Measurements from ENCODE around the gene CARD9.
"Not testable (repeated sequence)": the region's sequence is repeated elsewhere in the genome, so short reads cannot be mapped to it uniquely, and the experiment has no call there.

CARD9 gene, protein sequence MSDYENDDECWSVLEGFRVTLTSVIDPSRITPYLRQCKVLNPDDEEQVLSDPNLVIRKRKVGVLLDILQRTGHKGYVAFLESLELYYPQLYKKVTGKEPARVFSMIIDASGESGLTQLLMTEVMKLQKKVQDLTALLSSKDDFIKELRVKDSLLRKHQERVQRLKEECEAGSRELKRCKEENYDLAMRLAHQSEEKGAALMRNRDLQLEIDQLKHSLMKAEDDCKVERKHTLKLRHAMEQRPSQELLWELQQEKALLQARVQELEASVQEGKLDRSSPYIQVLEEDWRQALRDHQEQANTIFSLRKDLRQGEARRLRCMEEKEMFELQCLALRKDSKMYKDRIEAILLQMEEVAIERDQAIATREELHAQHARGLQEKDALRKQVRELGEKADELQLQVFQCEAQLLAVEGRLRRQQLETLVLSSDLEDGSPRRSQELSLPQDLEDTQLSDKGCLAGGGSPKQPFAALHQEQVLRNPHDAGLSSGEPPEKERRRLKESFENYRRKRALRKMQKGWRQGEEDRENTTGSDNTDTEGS

DNA sequence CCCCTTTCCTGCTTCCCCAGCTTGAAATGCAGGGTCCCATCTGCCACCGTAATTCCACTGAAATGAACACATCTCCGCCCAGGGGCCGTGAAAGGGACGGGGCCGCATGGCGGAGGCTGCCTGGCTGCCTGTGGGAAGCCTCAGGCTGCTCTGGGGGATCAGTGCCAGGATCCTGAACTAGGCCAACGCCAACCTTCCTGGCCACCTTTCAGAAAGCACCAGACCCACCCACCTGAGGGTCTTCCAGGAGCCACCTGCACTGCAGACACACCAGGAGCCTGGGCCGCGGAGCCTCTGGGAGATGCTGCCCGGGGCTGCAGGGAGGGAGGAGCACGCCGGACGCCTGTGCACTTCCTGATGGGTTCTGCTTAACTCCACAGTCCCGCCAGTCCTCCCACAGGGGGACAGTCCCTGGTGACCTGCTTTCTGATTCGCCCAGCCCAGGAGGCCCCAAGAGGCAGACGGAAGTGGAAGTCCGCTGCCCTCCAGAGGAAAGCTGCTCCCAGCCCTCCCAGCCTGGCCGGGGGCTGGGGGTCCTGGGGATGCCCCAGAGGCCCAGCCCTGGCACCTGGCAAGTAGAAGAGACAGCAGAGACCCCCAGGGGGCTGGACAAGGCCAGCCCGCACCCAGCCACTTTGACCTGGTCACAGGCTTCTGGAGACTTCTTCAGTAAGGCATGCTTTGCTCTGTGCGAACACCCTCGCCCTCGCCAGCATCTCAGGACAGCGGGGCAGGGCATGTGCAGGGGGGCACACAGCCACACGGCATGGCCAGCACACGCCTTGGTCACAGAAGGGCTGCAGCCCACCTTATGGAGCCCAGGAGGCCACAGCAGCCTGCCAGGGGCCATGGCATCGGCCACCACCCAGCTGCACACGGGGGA is at the start of gene CARD9:
Gene CARD9, minus strand, starts transcription at position 370 of the 883 bp plus-strand sequence. CDS start 1,591 bp downstream, outside the sequence.
- peak in 1 of 2 donors; percentile 43 for DNase-seq

DNA sequence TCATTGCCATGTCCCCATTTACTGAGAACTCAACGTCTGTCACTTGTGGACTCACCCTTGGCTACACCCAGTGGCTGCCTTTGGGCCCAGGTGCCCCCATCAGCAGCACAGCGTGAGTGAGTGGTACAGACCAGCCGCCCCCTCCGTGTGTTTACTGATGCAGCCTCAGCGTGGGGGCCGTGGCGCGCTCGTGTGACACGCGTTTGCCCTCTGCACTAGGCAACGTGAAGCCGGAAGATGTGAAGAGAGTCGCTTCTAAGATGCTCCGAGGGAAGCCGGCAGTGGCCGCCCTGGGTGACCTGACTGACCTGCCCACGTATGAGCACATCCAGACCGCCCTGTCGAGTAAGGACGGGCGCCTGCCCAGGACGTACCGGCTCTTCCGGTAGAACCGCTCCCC is 49.4 kb upstream of the CARD9 start:
- DNase-seq = no peak

DNA sequence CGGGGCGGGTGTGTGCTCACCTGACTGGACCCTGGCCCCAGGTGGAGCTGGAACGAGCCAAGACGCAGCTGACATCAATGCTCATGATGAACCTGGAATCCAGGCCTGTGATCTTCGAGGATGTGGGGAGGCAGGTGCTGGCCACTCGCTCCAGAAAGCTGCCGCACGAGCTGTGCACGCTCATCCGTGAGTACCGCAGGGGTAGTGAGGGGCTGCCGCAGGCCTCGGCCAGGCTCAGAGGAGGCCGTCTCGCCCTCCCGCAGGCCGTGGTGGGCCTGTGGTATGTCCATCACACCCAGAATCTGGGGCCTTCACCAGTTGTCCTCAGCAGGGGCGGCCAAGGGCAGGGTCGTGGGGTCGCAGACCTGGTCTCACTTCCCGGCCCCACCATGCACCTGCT is 48.3 kb upstream of the CARD9 start:
- no peak for DNase-seq

DNA sequence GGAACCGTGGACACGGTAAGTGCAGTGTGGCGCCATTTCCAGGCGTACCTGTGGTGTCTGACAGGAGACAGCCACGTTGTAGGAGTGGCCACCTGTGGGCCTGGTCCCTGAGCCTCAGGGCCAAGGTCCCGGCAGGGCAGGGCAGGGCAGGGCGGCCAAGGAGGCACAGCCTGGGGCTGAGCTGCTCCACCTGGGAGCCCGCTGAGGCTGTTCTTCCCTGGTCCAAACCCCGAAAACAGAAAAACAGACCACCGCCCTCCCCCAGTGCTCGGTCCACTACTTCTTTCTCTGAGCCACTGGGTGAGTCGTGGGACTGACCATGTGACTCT is 45.6 kb upstream of the CARD9 start:
- no peak for DNase-seq

DNA sequence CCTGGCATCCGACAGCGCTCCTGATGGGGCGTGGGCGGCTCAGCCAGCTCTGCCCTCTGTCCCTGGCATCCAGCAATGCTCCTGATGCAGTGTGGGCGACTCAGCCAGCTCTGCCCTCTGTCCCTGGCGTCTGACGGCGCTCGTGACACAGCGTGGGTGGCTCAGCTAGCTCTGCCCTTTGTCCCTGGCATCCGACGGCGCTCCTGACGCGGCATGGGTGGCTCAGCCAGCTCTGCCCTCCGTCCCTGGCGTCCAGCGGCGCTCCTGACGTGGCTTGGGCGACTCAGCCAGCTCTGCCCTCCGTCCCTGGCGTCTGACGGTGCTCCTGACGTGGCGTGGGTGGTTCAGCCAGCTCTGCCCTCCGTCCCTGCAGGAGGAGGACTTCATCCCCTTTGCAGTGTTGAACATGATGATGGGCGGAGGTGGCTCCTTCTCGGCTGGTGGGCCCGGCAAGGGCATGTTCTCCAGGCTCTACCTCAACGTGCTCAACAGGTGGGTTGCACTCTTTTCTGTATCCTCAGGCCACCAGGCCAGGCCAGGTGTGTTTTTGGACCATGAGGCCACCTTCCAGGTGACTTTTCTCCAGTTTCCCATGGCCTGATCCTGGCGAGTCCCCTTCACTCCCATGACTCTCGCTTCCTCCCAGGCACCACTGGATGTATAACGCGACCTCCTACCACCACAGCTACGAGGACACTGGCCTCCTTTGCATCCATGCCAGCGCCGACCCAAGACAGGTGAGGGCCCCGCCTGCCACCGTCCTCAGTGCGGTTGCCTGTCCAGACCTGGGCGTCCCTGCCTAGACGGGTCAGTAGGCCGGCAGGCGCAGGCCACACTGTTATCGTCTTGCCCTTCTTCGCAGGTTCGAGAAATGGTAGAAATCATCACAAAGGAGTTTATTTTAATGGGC is 45.0 kb upstream of the CARD9 start:
- no peak for DNase-seq

DNA sequence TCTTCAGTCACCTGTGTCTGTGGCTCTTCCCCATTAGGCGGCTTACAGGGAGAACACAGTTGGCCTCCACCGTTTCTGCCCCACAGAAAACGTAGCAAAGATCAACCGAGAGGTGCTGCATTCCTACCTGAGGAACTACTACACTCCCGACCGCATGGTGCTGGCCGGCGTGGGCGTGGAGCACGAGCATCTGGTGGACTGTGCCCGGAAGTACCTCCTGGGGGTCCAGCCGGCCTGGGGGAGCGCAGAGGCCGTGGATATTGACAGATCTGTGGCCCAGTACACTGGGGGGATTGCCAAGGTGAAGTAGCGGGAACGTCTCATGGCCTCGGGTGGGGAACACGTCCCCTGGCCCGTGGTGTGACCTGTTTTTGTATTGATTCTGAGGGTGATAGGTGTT is 43.4 kb upstream of the CARD9 start:
- DNase-seq = no peak

DNA sequence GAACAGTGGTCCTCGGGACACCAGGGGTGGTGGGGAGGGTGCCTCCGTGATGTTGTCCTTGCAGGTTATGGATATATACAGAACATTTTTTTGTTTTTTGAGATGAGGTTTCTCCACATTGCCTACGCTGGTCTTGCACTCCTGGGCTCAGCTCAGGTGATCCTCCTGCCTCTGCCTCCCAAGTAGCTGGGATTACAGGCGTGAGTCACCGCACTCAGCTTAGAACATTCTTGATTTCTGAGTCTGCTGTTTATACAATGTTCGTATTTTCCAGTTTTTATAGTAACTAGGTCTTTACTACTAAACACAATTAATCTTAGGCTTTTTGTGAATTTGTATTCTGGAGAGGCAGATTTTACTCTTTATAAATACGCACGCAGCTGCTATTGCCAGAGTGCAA is 43.0 kb upstream of the CARD9 start:
- no peak for DNase-seq

DNA sequence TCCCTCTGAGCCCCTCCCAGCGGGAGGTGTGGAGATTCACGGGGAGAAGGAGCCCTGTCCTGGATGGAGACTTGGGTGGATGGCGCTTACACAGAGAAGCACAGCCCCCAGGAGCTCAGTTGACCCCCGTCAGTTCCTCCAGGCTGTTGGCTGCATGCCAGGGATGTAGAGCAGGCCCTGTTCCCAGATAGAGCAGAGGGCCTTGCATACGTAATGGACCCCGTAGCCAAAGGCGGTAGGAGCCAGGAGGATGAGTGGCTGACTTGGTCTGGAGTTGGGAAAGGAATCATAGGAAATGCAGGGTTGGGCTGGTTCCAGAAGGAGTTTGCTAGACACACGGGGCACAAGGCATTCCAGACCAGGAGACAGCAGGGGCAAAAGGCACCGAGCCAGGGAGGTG is 39.5 kb upstream of the CARD9 start:
- DNase-seq = no peak

DNA sequence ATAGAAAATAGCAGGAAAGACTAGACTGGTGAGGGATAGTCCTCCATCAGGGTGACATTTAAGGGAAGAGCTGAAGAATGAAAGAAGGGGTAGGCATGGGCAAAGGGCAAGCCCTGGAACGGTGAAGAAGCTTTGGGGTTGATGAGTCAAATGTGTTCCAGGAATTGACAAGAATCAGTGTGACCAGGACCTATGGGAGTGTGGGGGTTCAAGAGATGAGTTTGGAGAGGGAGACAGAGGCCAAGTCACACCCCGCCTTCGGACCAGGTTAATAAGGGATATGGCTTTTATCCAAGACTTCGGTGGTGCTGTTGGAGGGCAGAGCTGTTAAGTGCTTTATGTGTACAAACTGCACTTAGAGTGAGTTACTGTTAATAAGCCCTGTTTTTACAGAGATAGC is 37.9 kb upstream of the CARD9 start:
- DNase-seq = no peak

DNA sequence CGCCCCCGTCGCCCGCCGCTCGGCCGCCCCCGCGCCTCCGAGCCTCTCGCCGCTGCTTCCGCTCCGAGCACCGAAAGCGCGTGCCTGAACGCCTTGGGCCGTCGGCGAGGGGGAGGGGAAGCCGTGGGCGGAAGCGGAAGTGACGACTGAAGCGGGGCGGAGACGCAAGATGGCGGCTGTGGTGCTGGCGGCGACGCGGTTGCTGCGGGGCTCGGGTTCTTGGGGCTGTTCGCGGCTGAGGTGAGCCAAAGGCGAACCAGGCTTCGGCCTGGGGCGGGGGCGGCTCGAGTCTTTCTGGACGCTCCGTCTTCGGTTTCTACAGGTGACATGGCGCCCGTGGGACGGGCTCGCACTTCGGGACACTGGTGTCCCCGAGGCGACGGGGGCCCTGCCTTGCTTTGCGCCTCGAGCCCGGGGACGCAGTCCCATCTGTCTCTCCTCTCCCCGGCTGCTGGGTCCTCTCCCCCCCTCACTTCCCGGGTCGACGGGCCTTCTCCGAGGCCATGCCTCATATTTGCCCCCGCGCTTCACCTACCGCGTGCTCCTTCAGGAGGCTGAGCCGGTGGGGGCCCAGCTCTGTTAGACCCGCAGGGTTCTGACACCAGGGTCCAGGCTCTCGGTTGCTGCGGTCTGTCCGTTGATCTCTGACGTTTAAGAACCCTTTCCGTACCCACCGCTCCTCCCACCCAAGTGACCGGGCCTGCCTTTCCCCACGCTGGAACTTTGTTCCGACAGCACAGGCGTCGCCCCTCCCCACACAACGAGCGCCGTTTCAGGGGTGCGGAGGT is 37.2 kb upstream of the CARD9 start, which contains the start of the genes ENTR1 and PMPCA:
Gene ENTR1, minus strand, starts transcription at position 115 of the 788 bp plus-strand sequence. CDS start 217 bp downstream, outside the sequence.
Gene PMPCA, plus strand, starts transcription at position 159 of the 788 bp plus-strand sequence. Its CDS starts 11 bp downstream, at position 170.
- peak; percentile 68 to 85 for DNase-seq

DNA sequence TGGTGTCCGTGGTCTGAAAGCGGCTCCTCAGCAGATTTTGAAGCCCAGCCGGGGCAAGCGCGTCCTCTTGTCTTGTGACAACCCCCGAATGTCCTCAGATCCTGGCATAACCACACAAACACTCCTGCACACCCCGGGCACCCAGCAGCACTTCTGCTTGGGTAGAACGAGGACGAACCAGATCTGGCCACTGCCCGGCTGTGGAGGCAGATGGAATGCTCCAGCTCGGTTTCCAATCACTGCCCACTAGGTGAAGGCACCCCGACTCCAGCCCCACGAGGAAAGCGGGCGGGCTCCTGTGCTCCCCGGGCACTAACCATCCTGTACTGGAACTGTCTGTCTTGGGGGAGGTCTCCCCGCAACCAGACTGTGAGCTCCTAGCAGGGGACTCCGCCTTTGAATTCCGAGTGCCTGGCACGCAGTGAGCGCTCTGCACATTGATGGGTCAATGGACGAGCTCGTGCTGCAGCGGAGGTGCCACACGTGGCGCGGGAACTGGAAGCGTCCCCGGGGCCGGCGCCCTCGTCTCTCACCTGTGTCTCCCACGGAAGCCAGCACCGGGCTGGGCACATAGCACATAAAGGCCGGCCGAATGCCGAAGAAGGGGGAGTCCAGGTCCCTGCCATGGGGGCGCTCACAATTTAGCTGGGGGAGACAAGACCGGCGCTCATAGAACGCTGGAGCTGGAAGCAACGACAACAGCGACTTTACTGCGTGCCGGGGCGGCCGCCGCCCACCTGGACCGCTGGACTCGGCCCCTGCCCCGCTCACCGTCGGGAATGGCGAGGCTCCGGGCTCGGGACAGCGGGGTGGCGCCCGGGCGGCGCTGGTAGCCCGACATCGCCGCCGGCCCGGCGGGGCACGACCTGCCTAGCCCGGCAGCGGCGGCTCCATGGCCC is 36.3 kb upstream of the CARD9 start:
- no peak for DNase-seq

DNA sequence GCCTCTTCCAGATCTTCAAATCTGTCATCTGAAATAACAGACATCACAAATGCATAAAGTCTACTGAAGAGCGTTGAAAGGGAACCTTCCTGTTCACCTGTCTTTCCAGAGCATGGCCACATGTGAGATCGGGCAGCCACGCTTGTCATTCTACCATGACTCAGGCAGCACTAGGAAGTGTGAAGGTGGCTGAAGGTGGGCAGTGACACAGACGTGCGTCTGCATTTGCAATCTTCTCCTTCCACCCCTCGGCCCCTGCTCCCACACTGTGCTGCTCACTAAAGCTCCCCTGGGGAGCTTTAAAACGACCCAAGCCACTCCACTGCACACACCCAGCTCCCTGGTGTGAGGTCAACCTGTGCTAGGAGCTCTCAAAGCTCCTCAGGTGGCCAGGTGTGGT is 34.4 kb upstream of the CARD9 start:
- no peak for DNase-seq

DNA sequence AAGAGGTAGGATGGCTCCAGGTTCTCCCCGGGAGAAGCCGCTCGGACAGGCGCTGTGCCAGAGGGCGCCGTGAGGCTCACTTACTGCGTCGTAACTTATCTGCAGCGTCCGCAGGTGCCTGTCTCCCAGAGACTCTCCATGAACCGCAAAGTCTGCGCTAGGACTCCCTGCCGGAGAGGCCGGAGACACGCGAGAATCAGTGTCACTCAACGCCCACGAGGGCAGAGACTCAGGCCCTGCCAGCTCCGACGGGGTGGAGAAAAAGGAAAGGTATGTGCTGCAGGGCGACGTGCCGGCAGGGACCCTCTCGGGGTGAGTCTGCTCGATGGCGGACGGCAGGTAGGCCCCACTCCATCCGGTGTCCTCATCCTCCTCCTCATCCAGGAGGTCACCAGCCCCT is 33.6 kb upstream of the CARD9 start:
- not testable (repeated sequence) for DNase-seq

DNA sequence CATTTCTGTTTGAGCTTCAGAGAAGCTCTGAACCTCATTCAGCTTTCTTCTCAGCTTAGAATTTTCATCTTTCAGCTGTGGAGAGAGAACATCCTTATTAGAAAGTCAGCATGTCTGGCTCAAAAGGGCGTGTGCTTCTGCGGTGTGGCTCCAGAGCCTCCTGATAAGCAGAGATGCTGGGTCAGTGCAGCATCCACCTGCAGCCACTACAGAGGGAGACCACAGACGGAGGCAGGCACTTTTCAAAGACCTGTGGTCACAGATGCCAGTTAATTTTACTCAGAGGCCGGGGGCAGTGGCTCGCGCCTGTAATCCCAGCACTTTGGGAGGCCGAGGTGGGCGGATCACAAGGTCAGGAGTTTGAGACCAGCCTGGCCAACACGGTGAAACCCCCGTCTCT is 32.4 kb upstream of the CARD9 start:
- not testable (repeated sequence) for DNase-seq

DNA sequence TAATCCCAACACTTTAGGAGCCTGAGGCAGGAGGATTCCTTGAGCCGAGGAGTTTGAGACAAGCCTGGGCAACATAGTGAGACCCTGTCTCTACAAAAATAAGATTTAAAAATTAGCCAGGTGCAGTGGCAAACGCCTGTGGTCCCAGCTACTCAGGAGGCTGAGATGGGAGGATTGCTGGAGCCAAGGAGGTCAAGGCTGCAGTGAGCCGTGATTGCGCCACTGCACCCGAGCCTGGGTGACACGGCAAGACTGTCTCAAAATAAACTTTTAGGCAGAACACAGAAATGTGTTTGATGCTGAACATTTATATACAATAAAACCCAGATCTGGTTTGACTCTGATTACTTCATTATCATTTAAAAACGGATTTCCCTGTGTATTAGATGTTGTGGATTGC is 32.0 kb upstream of the CARD9 start:
- no peak for DNase-seq

DNA sequence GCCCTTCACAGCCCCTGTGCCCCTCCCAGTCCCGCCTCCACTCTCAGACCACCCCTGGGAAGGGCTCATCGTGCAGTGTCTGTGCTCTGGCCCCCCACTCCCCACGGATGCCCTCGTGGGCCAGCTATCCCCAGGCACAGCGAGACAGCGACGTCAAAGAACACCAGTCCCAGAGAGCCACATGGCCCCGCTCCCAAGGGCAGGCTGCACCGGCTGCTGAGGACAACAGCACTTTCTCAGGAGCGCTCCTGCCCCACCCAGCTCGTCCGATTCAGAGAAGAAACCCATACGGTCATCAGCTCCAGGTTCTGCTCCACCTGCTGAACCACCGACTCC is 31.3 kb upstream of the CARD9 start:
- DNase-seq = no peak

DNA sequence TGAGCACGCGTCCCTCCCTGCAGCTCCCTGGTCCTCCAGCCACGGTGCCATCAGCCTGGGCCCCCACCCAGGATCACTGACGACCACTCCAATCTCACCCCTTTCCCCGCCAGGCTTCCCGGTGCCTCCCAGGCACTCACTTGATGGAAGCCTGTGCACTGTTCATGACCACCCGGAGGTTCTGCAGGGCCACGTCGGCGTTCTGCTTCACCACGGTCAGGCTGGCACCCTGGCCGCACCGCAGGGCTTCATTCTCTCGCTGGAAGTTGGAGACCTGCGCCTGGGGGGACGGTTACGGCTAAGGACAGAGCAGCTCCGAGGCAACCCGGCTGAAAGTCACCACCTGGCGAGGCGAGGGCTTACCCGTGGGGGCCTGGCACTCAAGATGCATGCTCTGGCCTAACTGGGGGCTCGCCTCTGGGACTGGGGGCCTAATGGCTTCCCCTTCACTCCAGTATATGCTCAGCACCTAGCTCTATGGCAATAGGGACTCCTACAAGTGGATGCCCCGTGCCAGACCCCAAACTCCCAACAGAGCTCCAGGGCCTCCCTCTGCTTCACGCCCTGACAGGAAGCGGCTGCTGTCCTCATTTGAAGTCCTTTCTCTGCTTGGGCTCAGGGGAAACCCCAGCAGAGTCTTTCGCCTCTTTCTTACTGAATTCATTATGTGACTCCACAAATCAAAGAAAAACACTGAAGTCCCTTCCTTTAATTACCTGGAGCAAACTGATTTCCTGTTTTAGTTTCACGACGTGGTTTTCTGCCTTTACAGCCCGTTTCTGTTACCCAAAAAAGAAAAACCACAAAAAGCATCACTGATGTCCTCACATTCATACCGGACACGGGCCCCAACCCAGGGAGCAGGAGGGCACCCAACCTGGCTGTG is 30.7 kb upstream of the CARD9 start:
- DNase-seq = no peak

DNA sequence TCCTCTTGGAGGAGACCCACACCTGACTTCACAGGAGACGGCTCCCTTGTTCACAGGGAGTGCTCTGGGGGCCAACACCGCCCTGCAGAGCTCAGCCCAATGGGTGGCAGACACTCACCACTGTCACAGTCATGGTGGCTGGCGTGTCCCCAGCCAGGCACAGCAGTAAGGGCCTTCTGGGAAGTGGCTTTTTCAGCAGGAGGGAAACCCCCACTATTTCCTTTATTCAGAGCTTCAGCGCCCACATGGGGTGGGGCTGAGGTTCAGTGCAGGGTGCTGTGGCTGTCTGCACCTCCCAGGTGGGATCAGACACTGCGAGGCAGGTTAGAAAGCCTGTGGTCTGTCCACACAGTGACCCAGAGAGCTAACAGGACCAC is 30.1 kb upstream of the CARD9 start:
- DNase-seq = no peak

DNA sequence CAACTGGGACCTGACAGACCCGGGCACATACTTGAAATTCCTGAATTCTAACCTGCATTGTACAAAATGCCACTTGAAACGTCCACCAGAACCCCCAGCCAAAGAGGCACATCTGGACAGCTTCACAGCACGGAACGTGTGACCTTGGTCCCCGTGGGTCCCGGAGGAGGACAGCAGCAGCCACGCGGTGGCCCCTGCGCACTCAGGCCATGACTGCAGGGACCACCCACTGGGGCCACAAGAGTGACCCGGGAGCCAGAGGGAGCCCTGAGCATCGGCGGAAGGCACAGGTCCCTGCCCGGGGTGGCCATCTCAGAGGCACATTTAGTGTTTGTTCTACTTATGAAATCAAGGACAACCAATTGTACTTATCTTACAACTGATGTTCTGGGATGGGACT is 28.6 kb upstream of the CARD9 start:
- no peak for DNase-seq

Measured in hippocampal formation (tissue), 2 donors.